ENCODE data around the gene ABCA10. TPM values are rescaled to one million over a fixed set of nuclear protein-coding genes. Genes with fewer than 3 reads are reported as not detected.
"Not testable (repeated sequence)": the region's sequence is repeated elsewhere in the genome, so short reads cannot be mapped to it uniquely, and the experiment has no call there.

The ABCA10 gene
- polyA plus RNA-seq, 4 donors, result 1.2 to 5.2 (median 2.5) TPM

DNA sequence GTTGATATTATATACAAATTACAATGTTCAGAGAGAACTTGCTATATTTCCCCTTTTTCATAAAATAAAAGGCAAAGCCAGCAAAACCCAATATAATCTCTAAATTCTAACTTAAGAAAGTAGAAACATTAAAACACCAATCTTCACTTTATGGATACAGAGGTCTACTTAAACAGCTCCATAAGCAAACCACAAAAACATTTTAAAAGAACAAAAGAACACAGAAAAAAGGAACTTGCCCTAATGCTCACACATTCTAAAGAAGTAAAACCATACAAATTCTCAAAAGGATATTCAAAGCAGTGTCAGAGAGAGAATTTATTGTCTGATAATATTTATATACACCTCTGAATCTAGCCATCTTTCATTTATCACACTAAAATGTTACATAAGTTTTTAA is 606 bp downstream of the ABCA10 start:
- DNase-seq (ENCODE audit: low read depth in 4 of 4, low spot score in 3 of 4), result no peak

DNA sequence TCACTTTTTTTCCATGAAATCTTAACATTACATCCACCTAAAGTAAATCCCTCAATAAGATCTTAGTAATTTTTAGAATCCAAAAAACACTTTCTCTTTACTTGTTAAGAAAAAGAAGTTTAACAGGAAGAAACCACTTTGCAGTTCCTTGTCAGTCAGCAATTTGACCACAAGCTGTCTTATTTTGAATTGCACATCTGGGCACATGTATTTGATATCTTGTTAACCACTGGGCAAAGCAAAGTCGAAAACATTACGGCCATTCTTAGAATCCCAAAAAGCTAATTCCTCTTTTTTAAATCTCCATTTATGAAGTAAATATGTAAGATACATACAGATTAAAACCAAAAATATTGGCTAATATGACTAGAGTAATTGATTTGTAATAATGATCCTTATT is 1.1 kb downstream of the ABCA10 start:
- no peak for DNase-seq (ENCODE audit: low read depth in 4 of 4, low spot score in 3 of 4)

DNA sequence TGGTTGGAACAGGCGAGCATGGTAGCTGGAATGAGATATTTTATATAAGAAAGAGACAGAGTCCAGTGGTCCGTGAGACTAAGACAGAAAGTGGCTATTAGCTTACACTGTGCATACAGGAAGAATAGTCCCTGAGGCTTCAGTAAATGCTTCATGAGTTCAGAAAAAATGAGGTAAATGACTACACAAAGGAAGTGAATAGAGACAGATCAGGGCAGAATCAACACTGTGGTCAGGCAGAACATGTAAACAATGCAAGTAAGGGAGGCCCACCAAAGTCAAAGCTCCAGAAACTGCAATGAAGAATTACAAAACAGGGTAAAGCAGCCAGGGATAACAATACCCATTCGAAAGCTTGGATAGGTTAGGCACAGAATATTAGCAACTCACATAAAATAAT is 4.8 kb downstream of the ABCA10 start:
- DNase-seq (ENCODE audit: low read depth in 4 of 4, low spot score in 3 of 4), result peak in 2 of 4 donors; percentile 3 to 15

DNA sequence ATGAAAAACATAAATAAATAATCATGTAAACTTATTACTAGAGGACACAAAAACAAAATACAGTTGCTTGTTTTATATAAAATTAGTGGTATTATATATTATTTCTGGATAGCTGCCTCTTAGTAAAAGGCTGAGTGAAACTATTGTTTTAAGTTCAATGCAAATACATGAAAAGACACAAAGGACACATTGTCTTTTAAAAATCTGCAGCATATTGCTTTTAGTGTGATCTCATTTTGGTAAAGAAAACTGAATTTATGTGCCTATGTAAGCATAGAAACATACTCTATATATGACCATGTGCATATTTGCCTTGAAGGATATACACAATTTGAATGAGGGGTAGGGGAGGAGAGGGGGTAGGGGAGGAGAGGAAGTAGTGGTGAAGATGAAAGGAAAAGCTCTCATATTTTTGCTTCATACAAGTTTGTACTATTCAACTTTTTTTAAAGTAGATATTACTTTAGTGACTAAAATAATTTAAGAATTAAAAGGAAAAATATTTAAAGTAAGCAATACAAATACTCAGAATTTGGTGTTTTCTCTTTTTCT is 5.8 kb downstream of the ABCA10 start:
- no peak for DNase-seq (ENCODE audit: low read depth in 4 of 4, low spot score in 3 of 4)

DNA sequence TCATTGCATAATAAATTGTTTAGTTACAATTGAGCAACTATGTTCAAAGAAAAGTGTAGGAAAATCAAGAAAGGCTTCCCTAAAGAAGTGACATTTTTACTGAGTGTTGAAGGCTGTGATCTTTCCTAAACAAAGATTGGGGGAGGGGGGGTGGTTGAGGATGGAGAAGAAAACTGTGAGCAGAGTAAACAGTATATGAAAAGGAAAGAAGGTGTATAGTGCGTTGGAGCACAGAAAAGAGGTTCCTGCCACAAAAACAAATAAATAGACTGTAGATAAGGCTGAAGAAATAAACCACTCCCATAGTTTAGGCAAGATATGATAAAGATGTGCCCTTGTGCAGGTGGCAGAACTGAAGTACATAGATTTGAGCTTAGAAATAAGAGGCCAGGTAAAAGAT is 8.5 kb downstream of the ABCA10 start:
- DNase-seq (ENCODE audit: low read depth in 4 of 4, low spot score in 3 of 4), result no peak

DNA sequence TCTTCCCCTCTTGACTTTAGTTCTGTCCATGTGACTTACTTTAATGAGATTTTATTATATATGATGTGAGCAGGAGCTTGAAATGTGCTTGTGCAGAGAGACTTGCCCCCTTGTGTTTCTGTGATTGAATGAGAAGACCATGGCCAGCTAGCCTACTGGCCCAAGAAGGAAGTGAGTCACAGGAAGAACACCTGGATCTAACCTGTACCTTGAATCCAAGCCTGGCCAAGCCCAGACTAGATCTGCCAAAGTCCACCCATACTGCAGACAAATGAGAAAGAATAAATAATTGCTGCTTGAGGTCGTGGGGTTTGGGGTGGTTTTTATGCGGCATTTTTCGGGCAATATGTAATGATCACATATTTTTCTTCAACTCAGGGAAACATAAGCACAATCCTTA is 9.6 kb downstream of the ABCA10 start:
- no peak for DNase-seq (ENCODE audit: low read depth in 4 of 4, low spot score in 3 of 4)

DNA sequence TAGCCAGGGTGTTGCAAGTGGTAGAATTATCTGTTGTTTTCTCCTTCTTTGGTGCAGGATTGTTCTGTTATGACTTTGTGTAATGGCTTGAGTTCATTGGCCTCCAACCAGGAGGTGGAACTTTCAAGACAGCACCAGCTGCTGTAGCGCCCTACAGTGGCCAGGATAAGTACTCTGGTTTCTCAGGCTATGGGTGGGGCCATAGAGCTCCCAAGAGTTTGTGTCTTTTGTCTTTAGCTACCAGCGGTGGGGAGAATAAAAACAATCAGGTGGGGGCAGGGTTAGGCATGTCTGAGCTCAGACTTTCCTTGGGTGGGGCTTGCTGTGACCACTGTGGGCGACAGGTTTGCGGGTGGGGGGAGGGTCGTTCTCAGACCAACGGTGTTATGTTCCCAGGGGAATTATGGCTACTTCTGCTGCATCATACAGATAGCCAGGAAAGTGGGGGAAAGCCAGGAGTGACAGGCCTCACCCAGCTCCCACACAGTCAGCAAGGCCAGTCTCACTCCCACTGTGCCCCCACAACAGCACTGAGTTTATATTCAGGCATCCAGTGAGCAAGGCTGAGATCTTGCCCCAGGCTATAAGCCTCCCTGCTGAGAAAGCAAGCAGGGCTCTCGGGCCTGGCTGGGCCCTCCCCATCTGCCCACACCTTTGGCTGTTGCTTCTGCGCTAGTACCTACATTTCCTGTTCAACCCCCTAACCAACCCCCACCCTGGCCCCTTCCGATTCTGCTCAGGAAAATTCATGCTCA is 15.4 kb downstream of the ABCA10 start:
- no peak for DNase-seq (ENCODE audit: low read depth in 4 of 4, low spot score in 3 of 4)

DNA sequence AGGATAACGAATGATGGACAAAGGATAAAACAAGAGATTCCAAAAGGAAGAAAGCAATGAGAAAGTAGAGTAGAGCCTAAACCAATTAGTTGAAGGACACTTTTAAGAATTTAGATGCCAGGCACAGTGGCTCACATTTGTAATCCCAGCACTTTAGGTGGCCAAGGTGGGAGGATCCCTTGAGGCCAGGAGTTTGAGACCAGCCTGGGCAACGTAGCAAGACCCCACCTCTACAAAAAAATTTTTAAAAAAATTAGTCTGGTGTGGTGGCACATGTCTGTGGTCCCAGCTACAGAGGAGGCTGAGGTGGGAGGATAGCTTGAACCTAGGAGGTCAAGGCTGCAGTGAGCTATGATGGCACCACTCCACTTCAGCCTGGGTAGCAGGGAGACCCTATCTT is 20.0 kb downstream of the ABCA10 start:
- no peak for DNase-seq (ENCODE audit: low read depth in 4 of 4, low spot score in 3 of 4)

DNA sequence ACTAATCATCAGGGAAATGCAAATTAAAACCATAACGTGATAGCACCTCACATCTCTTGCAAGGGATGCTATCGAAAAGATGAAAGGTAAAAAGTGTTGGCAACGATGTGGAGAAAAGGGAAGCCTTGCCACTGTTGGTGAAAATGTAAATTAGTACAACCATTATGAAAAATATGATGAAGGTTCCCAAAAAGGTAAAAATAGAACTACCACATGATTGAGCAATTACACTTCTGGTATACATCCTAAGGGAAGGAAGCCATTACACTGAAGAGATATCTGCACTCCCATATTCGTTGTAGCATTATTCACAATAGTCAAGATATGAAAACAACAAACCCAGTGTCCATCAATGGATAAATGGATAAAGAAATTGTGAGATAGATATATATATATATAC is 21.5 kb downstream of the ABCA10 start:
- DNase-seq (ENCODE audit: low read depth in 4 of 4, low spot score in 3 of 4), result no peak

DNA sequence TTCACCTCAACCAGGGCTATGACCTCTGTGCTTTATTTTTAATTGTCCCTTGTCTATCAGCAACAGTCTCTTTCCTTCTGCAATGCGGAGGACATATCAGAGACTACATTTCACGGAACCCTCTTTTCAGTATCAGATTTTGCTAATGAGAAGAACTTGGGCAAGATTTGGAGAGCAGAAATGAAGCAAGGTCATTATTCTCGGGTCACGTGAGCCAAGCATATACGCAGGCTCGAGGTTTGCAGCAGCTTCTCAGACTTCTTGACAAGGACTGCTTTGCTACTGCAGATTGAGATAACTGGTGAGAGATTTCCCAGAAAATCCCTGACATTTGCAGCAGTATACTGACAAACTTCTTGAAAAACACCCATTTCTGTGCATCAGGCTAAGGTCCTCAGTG is 30.4 kb downstream of the ABCA10 start:
- no peak for DNase-seq (ENCODE audit: low read depth in 4 of 4, low spot score in 3 of 4)

DNA sequence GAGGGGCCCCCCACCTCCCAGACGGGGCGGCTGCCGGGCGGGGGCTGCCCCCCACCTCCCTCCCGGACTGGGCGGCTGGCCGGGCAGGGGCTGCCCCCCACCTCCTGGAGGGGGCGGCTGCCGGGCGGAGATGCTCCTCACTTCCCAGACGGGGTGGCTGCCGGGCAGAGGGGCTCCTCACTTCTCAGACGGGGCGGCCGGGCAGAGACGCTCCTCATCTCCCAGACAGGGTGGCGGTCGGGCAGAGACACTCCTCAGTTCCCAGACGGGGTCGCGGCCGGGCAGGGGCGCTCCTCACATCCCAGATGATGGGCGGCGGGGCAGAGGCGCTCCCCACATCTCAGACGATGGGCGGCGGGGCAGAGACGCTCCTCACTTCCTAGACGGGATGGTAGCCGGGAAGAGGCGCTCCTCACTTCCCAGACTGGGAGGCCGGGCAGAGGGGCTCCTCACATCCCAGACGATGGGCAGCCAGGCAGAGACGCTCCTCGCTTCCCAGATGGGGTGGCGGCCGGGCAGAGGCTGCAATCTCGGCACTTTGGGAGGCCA is 32.4 kb downstream of the ABCA10 start:
- not testable (repeated sequence) for DNase-seq (ENCODE audit: low read depth in 4 of 4, low spot score in 3 of 4)

DNA sequence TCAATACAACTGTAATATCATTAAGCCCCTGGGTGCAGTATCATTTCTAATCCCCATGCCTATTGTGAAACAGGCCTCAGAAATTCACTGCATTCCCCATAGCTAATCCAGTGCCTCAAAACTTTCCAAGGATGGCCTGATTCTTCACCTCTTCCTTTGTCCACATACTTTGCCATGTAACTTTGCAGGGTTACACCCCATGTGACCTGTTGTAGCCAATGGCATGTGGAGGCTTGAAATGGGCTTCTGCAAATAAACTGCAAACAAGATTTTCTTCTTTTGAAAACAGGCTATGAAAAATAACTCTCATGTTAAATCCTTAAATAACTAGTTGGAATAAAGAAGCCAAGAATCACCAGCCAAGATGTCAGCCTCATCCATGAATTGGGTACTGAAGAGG is 35.9 kb downstream of the ABCA10 start:
- DNase-seq (ENCODE audit: low read depth in 4 of 4, low spot score in 3 of 4), result no peak

DNA sequence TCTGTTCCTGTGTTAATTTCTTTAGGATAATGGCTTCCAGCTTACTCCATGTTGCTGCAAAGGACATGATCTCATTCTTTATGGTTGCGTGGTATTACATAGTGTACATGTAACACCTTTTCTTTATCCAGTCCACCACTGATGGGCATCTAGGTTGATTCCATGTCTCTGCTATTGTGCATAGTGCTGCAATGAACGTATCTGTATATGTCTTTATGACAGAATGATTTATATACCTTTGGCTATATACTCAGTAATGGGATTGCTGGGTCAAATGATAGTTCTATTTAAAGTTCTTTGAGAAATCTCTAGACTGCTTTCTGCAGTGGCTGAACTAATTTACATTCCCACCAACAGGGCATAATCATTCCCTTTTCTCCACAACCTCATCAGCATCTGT is 39.8 kb downstream of the ABCA10 start:
- DNase-seq (ENCODE audit: low read depth in 4 of 4, low spot score in 3 of 4), result no peak

DNA sequence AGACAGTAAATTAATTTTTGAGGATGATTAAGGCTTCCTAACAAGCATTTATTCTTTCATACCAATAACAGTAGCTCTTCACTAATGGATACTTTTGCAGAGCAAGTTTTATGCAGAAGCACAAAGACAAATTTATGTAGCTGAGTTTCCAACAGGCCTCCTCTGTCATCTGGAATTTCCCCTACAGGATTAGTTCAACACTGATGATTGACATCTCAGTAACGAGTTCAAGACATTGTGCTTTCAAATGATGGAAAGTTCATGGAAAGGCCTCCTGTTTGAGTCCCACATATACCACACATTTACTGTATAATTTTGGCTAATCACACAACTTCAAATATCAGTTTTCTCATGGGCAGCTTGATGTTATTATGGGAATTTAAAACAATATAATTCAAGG is 40.6 kb downstream of the ABCA10 start:
- no peak for DNase-seq (ENCODE audit: low read depth in 4 of 4, low spot score in 3 of 4)

DNA sequence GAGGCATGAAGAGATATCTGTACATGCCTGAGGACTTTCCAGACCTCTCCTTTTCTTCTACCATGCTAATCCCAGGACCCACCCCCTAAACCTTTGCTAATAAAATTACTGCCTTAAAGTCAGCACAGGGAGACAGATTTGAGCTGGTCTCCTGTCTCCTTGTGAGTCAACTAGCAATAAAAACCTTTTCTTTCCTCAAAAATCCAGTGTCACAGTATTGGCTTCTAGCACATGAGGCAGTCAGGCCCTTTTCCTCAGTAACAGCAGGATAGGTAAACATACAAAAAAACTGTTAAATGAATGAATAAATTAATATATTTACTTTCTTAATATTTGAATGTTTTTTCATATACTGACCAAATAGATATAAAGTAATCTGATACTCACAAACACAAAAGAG is 41.3 kb downstream of the ABCA10 start:
- DNase-seq (ENCODE audit: low read depth in 4 of 4, low spot score in 3 of 4), result no peak

DNA sequence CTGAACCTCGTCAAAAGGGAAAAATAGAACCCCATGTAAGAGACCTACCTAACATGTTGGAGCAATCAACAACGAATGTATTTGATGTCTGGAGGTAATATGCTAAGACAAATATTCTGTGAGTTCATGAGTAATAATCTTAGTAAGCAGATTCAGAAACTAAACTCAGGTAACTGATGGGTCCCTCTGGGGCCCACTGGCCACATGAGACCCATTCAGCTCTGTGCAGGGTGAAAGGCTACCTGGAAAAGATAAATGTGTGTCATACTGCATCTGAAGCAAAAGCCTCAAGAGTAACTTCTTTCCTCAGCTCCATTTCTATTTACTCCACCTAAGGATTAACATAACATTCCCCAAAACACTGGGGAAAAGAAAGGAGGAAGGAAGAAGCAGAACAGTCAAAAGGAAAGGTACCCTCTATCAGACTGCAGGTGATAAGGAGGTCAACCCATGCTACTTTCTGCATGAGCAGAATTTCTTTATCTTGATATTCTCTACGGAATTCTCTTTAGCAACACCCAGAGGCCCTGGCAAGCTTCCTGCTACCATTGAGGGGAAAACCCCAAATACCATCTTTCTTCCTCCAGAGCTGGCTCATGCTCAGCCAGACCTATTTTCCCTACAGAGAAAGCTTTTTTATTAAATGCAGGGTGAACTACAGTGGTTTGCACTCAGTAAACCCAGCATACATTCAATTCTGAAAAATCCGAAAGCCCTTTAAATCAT is 49.2 kb downstream of the ABCA10 start:
- DNase-seq (ENCODE audit: low read depth in 4 of 4, low spot score in 3 of 4), result no peak

DNA sequence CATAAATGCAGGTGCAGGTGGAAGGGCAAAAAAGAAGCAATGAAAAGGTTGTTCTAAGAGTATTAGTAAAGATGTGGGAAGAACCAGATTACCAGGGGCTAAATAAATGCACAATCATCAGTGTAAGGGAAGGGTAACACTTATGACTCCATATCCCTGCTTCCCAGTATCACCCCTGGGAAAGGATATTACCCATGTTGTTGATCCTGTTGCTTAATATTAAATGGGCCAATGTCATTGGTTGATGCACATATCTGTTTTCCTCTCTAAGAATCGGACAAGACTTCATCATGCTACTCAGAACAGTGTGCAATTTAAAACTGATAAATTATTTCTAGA is 52.2 kb downstream of the ABCA10 start:
- no peak for DNase-seq (ENCODE audit: low read depth in 4 of 4, low spot score in 3 of 4)

DNA sequence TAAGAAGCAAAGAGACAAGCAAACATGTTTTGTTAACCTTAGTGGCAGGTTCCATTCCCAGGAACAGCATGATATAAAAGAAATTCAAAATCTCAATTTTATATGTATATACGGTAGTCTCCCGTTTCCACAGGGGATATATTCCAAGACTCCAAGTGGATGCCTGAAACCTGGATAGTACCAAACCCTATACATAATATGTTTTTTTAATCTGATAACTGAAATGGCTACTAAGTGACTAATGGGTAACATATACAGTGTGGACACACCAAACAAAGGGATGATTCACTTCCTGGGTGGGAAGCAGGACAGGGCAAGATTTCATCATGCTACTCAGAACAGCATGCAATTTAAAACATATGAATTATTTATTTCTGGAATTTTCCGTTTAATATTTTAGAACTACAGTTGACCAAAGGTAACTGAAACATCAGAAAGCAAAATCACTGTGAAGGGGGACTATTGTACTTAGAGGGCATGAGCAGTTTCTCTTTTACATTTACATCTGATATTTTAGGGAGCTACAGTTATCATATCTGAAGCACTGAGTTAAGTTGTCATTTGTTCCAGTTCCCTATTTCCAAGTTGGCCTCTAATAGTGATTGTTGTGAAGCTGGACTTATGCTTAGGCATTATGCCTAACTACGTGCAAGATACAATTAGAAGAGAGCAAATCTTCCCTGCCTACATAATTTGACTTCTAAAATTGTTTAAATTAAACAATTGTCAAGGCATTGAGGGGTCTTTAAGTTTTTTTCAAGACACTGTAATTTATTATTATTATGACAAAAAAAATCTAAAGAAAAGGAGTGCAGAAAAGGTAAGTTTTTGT is 52.8 kb downstream of the ABCA10 start:
- DNase-seq (ENCODE audit: low read depth in 4 of 4, low spot score in 3 of 4), result no peak

DNA sequence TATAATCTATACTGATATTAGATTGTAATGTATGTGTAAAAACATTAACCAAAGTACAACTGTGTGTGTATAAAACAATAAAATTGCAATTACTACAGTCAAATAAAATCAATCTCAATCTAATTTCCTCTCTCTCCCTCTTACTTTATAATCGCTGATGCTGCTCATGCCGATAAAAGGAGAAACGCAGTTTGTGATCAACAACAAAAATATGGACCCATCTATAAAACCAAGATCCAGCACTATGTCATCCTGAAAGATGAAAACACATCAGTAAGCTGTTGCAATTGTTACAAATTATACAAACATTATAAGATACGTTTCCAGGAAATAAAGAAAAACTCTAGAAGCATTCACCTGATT is 53.4 kb downstream of the ABCA10 start:
- no peak for DNase-seq (ENCODE audit: low read depth in 4 of 4, low spot score in 3 of 4)

DNA sequence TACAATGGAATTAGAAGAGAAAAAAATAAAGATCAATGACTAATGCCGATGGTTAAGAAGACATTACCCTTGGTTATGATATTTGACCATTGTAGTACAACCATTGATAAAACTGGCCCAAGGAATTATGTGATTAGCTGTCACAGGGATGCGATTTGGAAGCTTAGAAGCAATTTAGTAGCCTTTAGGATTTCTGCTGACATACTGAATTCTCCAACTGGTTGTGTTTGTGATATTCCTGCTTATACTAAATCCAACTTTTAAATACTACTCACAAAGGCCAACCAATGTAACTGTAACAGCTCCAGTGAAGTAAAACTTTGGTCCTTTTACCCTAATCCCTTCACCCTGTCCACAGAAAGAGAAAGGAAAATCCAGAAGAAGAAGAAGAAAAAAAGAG is 55.5 kb downstream of the ABCA10 start:
- no peak for DNase-seq (ENCODE audit: low read depth in 4 of 4, low spot score in 3 of 4)

DNA sequence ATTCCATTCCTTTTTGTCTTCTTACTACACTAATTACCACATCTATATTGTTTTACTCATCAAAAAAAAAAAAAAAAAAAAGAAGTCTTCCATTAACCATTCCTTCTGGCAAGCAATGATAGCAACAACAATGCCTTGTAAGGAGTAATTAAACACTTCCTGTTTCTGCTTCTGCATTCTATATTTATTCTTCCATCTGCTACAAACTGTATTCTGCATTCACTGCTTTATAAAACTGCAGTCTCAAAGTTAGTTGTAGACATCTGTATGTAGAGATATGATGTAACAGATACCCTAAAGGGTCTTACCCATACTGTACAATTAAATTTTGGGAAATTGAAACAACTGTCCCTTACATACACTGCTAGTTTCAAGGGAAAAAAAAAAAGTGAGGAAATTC is 58.2 kb downstream of the ABCA10 start:
- DNase-seq (ENCODE audit: low read depth in 4 of 4, low spot score in 3 of 4), result no peak

Data from left renal pelvis (tissue), 4 donors.